Mesodermal cell (in vitro differentiated cells): Measurements from ENCODE around the gene FFAR4.

Experiments
- H3K27ac ChIP-seq: 2 replicates; pipeline ENCODE4 v1.7.0; 2013; ENCODE audit warnings: mild to moderate bottlenecking, low read depth, low read length, moderate library complexity; ENCODE audit not compliant: severe bottlenecking
- H3K36me3 ChIP-seq: 2 replicates; pipeline ENCODE4 v1.7.1; 2013; ENCODE audit warnings: mild to moderate bottlenecking, low read length, moderate library complexity; ENCODE audit not compliant: control insufficient read depth, insufficient read depth
- H3K4me1 ChIP-seq: one replicate; pipeline ENCODE4 v1.7.1; 2013; ENCODE audit warnings: mild to moderate bottlenecking, low read length; ENCODE audit not compliant: insufficient read depth, control insufficient read depth, poor library complexity, severe bottlenecking
- H3K4me3 ChIP-seq: 2 replicates; pipeline ENCODE4 v1.7.0; 2013; ENCODE audit warnings: low read length, control low read depth, mild to moderate bottlenecking; ENCODE audit not compliant: insufficient read depth, poor library complexity, severe bottlenecking; ENCODE audit errors: extremely low read depth
- H3K9me3 ChIP-seq: 2 replicates; pipeline ENCODE4 v1.7.1; 2013; ENCODE audit warnings: mild to moderate bottlenecking, low read length, moderate library complexity; ENCODE audit not compliant: control insufficient read depth
- WGBS, 2 experiments: methylation state at CpG; one replicate each; pipeline ENCODE4 v1.1.5; 2013; ENCODE audit warnings: missing lambda C conversion rate in 2 of 2; ENCODE audit not compliant: insufficient coverage in 2 of 2; 5-methylcytosine and 5-hydroxymethylcytosine counted together

The FFAR4 gene

DNA sequence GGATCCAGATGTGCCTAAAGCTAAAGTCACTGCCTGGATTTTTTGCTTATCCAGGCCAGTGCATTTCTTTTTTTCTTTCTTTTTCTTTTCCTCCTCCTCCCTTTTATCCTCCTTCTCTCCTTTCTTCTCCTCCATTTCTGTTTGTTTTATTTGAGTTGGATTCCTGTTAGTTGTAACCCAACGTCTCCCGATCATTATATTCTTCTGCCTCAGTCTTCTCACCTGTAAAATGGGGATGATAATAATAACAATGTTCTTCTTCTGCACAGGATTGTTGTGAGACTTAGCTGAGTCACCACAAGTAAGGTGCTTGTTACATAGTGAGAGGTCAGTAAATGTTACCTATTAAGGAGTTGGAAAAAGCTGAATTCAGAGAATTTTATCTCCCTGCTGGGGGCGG, 13.7 kb upstream of the FFAR4 start:
- Histone ChIP-seq H3K36me3 (no peaks in the 10 kb centered on the region), H3K4me1 (peaks cover 4% of the 10 kb centered on the region), H3K9me3 (no peaks in the 10 kb centered on the region), H3K4me3 (no peak overlapping the region), H3K27ac (no peak overlapping the region)
- WGBS, 2 experiments = 83 to 88% methylated on average over 1 of the region's 3 CpGs

- Histone ChIP-seq H3K4me1 (peaks cover 4% of the 10 kb centered on the region), H3K36me3 (no peaks in the 10 kb centered on the region), H3K4me3 (no peak overlapping the region), H3K27ac (no peak overlapping the region), H3K9me3 (no peaks in the 10 kb centered on the region)
- WGBS, 2 experiments = 87 to 95% methylated on average over 2 to 4 of the region's 8 CpGs
Observed at GRCh38 chr10:93553482-93554315, 12.8 kb upstream of the FFAR4 start.

DNA sequence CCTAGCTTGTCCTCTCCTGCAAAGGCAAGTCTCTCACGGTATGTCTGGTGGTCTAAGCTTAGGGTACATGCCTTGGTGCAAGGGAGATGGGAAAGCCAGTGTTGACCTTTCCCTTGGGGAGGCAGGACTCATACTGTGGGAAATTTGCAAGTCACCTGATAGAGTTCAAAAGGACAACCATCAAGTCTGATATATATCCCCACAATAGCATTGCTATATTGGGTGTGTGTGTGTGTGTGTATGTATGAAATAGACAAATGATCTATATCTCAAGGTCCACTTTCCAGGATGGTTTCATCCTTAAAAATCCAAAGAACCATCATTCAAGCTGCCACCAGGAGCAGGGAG, 12.2 kb upstream of the FFAR4 start:
- no peaks in the 10 kb centered on the region for H3K36me3 ChIP-seq
- H3K27ac ChIP-seq = no peak overlapping the region
- H3K4me3 ChIP-seq = no peak overlapping the region
- peaks cover 4% of the 10 kb centered on the region for H3K4me1 ChIP-seq
- no peaks in the 10 kb centered on the region for H3K9me3 ChIP-seq
- 100% methylated on average over 1 of the region's 1 CpG for WGBS, 2 experiments

- 46 to 55% methylated on average over 10 to 11 of the region's 14 CpGs for WGBS, 2 experiments
- H3K27ac ChIP-seq = peak overlapping the region; percentile 2
- H3K36me3 ChIP-seq = no peaks in the 10 kb centered on the region
- no peaks in the 10 kb centered on the region for H3K9me3 ChIP-seq
- H3K4me3 ChIP-seq = no peak overlapping the region
- peaks cover 4% of the 10 kb centered on the region for H3K4me1 ChIP-seq
Observed at GRCh38 chr10:93554760-93555432, 11.6 kb upstream of the FFAR4 start.

- Histone ChIP-seq H3K4me3 (no peak overlapping the region), H3K9me3 (no peaks in the 10 kb centered on the region), H3K27ac (no peak overlapping the region), H3K36me3 (no peaks in the 10 kb centered on the region), H3K4me1 (peaks cover 3% of the 10 kb centered on the region)
- WGBS, 2 experiments = 89 to 91% methylated on average over 6 to 9 of the region's 9 CpGs
Observed at GRCh38 chr10:93559490-93559889, 7.0 kb upstream of the FFAR4 start.

- Histone ChIP-seq H3K4me1 (no peaks in the 10 kb centered on the region), H3K9me3 (no peaks in the 10 kb centered on the region), H3K27ac (no peak overlapping the region), H3K36me3 (no peaks in the 10 kb centered on the region), H3K4me3 (no peak overlapping the region)
- 92 to 94% methylated on average over 5 to 6 of the region's 6 CpGs for WGBS, 2 experiments
Observed at GRCh38 chr10:93560541-93560940, 5.9 kb upstream of the FFAR4 start.

DNA sequence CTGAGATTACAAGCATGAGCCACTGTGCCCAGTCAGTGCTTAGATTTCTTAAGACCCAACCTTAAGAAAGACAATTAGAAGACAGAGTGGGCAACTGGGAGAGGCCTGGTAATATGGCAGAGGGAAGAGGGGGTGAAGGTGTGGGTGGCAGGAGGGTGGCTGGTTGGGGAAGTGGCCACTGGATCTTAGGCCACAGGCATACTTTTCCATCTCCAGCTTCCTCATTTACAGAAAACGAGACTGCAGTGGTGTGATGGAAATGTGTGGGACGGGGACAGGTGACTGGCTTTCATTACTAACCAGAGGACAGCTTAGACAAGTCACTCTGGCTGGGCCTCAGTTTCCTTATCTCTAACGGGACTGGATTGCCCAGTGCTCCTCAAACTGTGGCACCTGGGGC, 1.0 kb upstream of the FFAR4 start:
- Histone ChIP-seq H3K27ac (no peak overlapping the region), H3K4me3 (no peak overlapping the region), H3K36me3 (no peaks in the 10 kb centered on the region), H3K4me1 (no peaks in the 10 kb centered on the region), H3K9me3 (no peaks in the 10 kb centered on the region)
- 86 to 89% methylated on average over 2 of the region's 3 CpGs for WGBS, 2 experiments

- Histone ChIP-seq H3K4me1 (no peaks in the 10 kb centered on the region), H3K36me3 (no peaks in the 10 kb centered on the region), H3K27ac (no peak overlapping the region), H3K4me3 (no peak overlapping the region), H3K9me3 (no peaks in the 10 kb centered on the region)
- 29 to 40% methylated on average over 23 to 28 of the region's 33 CpGs for WGBS, 2 experiments
Observed at GRCh38 chr10:93567277-93568104, 1.0 kb downstream of the FFAR4 start.

GRCh38 chr10:93568105-93568390, 1.6 kb downstream of the FFAR4 start:
- no peaks in the 10 kb centered on the region for H3K9me3 ChIP-seq
- 10 to 31% methylated on average over 10 to 17 of the region's 21 CpGs for WGBS, 2 experiments
- H3K27ac ChIP-seq = no peak overlapping the region
- no peaks in the 10 kb centered on the region for H3K4me1 ChIP-seq
- no peaks in the 10 kb centered on the region for H3K36me3 ChIP-seq
- no peak overlapping the region for H3K4me3 ChIP-seq

GRCh38 chr10:93570383-93570782, 3.9 kb downstream of the FFAR4 start:
- WGBS, 2 experiments = 14% methylated on average over 1 of the region's 3 CpGs; no CpG with 5 or more reads in 1 of the 2 experiments
- no peak overlapping the region for H3K27ac ChIP-seq
- peaks cover 6% of the 10 kb centered on the region for H3K4me1 ChIP-seq
- H3K36me3 ChIP-seq = no peaks in the 10 kb centered on the region
- H3K4me3 ChIP-seq = no peak overlapping the region
- H3K9me3 ChIP-seq = no peaks in the 10 kb centered on the region
